ENCODE results near the gene WDFY3.
"Not testable (repeated sequence)": the region's sequence is repeated elsewhere in the genome, so short reads cannot be mapped to it uniquely, and the experiment has no call there.

The WDFY3 gene

DNA sequence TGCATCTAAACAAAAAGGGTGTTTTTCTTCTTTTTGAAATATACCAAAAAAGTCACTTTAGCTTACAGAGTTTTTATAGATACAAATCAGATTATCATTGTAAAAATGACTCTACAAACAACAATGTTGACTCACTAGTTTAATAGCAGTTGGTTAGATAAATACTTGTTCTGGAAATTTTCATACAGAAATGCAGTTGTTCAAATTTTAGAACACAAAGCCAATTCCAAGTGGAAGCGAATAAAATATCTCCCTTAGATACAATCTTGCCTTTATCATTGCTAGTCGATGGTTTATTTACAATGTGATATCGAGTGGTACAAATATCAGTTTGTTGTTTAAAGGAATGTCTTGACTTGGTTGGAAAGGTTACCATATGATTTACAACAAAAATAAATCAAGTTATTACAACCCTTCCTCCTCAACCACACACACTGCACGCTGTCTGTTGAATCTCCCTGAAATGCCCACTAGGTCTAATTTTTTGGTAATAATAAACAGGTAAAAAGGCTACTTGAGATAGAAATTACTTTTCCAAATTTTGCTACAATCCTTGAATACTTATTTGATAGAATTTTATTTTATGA lies 268.8 kb downstream of the WDFY3 start:
- no peak for DNase-seq

DNA sequence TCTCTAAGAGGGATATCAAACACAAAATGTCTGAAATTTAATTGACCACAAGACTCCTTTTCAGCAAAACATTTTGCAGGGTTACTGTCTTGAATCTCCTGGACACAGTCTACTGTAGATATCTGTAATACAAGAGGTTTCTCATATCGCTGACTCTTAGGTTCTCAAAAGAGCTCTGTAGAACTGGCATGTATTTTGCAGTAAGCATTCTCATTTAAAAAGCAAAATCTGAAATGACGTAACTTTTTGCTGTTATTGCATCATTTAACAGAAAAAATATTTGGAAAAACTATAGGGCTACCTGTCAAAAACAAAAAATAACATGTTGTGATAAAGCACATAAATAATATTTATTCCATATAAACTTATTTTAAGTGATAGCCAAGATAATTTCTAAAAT lies 269.3 kb downstream of the WDFY3 start:
- DNase-seq: no peak

GRCh38 chr4:84691800-84692199 lies 274.7 kb downstream of the WDFY3 start:
- no peak for DNase-seq

DNA sequence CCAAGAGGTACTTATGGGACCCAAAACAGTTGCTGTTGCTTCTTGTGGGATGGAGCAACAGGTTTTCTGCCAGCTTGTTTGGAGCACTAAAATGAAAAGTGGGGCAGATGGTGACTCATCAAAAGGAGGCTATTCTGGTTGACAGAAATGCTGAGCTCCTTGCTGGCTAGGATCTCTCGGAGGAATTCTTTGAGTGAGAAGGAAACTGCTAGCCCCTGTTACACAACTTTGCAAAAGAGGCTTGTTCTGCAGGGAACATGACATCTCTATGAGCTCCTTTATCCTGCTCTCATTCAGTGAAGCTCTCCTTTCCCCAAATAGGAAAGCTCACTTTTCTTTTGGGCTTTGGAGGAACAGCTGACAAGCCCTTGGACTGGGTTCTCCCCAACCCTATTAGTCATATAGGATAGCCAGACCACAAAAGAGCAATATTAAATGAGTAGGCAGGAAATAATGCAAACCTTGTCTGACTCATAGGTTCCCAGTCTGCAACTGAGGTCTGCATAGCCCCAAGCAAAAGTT lies 275.3 kb downstream of the WDFY3 start:
- DNase-seq: no peak

- no peak for DNase-seq
These were observed 276.0 kb downstream of the WDFY3 start for GRCh38 chr4:84690481-84690880.

GRCh38 chr4:84689197-84689596 lies 277.3 kb downstream of the WDFY3 start:
- no peak for DNase-seq

DNA sequence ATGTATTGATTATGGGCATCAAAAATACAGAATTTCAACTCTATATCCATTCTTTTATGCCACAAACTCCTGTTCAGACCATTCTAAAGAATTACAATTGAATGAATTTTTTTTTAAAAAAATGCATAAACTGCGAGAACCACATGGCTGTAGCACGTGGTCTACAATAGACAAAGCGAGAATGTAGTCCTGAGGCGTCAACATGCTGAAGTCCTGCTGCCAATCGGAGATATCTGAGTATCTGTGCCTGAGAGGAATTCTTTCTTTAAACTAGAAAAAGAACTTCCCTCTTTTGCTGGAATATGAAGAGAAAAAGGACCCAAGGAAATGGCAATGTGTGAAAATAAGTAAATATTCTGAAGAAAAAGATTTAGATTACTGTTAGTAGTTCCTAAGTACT lies 277.9 kb downstream of the WDFY3 start:
- DNase-seq: no peak

- DNase-seq: no peak
These were observed 281.4 kb downstream of the WDFY3 start for GRCh38 chr4:84685105-84685504.

- no peak for DNase-seq
These were observed 282.1 kb downstream of the WDFY3 start for GRCh38 chr4:84684361-84684760.

DNA sequence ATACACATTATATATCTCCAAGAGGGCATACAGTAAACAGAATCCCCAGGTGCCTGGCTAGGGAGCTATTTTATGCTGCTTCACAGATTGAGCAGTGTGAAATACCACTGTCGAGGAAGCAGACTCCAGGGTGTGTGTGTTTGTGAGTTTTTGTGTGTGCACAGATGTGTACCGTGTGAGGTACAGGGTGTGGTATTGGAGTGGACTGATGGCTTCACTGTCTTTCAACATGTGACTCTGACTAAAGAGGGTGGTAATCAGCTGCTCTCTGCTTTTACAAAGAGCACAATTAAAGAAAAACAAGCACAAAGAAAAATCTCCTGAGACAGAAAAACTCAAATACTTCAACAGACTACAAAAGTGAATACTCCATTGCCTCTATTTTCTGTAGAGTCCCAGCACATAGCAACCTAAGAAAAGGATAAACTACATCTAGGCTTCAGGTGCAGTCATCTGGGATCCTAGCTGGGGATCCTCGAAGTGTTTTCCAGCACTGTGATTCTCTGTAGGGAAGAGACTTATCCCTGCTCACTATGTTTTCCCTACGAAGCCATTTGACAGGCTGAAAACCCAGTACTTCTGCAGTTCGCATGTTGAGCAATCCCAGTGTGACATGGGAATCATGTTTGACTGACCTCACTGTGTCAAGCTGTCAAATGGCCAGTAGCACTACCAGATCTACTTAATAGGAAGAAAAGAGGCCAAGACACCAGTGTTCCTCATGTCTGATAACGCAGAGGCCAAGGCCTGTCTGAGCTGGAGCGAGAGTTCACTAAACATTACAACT lies 283.2 kb downstream of the WDFY3 start:
- no peak for DNase-seq

DNA sequence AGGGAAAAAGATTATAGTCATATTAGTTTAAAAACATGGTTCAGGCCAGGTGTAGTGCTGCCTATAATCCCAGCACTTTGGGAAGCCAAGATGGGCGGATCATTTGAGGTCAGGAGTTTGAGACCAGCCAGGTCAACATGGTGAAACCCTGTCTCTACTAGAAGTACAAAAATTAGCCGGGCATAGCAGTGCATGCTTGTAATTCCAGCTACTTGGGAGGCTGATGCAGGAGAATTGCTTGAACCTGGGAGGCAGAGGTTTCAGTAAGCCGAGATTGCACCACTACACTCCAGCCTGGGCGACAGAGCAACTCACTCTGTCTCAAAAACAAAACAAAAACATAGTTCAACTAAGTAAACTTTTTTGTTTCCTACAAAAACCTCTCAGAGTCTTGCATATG lies 283.8 kb downstream of the WDFY3 start:
- not testable (repeated sequence) for DNase-seq

DNA sequence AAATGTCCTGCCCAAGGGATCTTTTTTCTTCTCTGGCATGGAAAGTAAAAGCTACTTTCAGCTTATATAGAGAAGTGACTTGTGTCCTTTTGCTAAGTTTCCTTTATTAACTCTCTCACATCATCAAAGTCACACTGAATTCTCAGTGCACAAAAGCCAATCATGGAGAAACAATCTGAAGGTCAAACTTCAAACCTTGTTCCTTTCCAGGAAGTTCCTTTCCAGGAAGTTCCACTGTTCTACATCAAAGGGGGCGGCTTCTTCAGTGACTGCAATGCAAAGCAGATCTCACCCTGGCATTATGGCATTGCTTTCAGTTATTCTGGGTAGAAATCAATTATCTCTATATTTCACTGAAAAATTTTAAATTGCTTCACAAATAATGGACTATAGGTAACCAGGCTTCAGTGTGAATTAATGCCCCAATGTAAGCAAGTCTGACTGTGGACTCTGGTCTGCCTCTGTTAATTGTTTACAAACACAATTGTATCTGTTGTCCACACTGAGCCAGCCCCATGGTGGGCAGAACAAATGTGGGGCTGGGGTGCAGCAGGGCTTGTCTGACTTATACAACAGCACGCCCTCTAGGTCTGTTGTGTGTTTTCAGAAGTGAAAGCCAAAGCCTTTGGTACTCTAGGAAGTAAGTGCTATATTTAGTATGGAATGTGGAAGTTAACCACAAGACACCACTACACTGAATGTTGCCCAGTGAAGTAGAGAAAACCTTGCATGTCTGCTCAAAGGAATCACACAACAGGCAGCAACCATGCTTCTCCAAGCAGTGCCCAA lies 284.8 kb downstream of the WDFY3 start:
- no peak for DNase-seq

DNA sequence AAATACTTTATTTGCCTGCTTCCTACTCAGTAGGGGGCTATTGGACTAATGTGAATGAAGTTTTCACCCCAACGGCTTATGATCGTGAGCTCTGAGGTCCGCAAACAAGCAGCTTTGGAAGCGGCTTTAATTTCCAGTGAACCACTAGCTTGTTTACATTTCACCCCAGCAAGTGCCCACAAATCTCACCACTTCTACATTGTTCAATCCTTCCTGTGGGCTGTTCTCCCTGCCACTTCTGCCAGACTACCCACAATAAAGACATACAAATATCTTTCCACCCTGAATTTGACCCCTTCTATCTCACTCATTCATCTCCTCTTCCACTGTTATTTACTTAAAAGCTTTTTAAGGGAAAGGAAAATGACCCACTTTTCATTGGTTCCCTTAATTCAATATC lies 285.5 kb downstream of the WDFY3 start:
- no peak for DNase-seq

GRCh38 chr4:84678976-84679744 lies 287.3 kb downstream of the WDFY3 start:
- no peak for DNase-seq

- DNase-seq: no peak
These were observed 288.5 kb downstream of the WDFY3 start for GRCh38 chr4:84677995-84678394.

GRCh38 chr4:84677093-84677492 lies 289.4 kb downstream of the WDFY3 start:
- DNase-seq: no peak

- DNase-seq: no peak
These were observed 292.8 kb downstream of the WDFY3 start for GRCh38 chr4:84673475-84674240.

GRCh38 chr4:84672177-84672576 lies 294.3 kb downstream of the WDFY3 start:
- no peak for DNase-seq

- no peak for DNase-seq
These were observed 297.3 kb downstream of the WDFY3 start for GRCh38 chr4:84669201-84669600.

DNA sequence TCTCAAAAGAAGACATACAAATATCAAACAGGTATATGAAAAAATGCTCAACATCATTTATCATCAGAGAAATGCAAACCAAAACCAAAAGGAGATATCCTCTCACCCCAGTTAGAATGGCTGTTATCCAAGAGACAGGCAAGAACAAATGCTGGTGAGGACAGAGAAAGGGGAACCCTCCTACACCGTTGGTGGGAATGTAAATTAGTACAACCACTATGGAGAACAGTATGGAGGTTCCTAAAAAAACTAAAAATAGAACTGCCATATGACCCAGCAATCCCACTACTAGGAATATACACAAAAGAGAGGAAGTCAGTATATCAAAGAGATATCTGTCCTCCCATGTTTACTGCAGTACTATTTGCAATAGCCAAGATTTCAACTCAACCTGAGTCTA lies 300.1 kb downstream of the WDFY3 start:
- DNase-seq: no peak

- DNase-seq: not testable (repeated sequence)
These were observed 301.7 kb downstream of the WDFY3 start for GRCh38 chr4:84664767-84665166.
